Stimulated activated memory B cell treated with anti-CD40 and anti-IgM and Interleukin-4, amounts not matched to agents 10 μg/mL and 1 μg/mL and 100 μg/mL, for 72 hours (primary cell): ENCODE data around the gene UBE2F.
A peak's percentile ranks its signal among the peaks of the same experiment; 100 is the strongest.

ENCODE experiments used
- ATAC-seq: fragments of 150-1000 bp; cut with Tn5 transposase; 2 replicates; pipeline ENCODE4 v1.10.0; 2021
- H3K27ac Mint-ChIP-seq: one replicate; pipeline ENCODE4 v1.8.0; 2022; ENCODE audit warnings: mild to moderate bottlenecking, mixed read lengths
- H3K27me3 Mint-ChIP-seq: one replicate; pipeline ENCODE4 v1.8.0; 2022; ENCODE audit warnings: mixed read lengths
- H3K36me3 Mint-ChIP-seq: one replicate; pipeline ENCODE4 v1.8.0; 2022; ENCODE audit warnings: mixed read lengths
- H3K4me1 Mint-ChIP-seq: one replicate; pipeline ENCODE4 v1.8.0; 2022; ENCODE audit warnings: mixed read lengths
- H3K4me3 Mint-ChIP-seq: one replicate; pipeline ENCODE4 v1.8.0; 2022; ENCODE audit warnings: mild to moderate bottlenecking, moderate library complexity, mixed read lengths
- H3K9me3 Mint-ChIP-seq: one replicate; pipeline ENCODE4 v1.8.0; 2022; ENCODE audit warnings: mixed read lengths

Gene UBE2F

DNA sequence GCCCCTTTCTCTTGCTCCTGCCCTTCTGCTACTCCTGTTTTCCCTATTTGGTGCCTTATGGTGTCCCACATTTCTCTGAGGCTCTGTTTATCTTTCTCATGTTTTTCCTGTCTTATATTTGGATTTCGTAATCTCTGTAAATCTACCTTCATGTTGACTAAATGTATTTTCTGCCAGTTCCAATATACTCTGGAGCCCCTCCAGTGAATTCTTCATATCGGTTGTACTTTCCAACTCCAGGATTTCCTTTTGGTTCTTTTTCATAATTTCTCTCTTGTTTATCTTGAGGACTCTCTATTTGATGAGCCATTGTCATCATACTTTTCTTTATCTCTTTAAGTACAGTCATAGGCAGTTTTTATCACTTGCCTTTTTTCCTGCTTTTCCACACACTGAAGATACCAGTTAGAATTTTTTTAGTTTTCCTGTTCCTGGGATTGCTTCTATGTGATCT lies 113.1 kb downstream of the UBE2F start:
- Mint-ChIP-seq H3K27ac (no peak overlapping the region), H3K36me3 (peaks cover 90% of the 10 kb centered on the region), H3K27me3 (no peaks in the 10 kb centered on the region), H3K9me3 (no peaks in the 10 kb centered on the region), H3K4me1 (peaks cover 4% of the 10 kb centered on the region), H3K4me3 (no peak overlapping the region)
- ATAC-seq: no peak

DNA sequence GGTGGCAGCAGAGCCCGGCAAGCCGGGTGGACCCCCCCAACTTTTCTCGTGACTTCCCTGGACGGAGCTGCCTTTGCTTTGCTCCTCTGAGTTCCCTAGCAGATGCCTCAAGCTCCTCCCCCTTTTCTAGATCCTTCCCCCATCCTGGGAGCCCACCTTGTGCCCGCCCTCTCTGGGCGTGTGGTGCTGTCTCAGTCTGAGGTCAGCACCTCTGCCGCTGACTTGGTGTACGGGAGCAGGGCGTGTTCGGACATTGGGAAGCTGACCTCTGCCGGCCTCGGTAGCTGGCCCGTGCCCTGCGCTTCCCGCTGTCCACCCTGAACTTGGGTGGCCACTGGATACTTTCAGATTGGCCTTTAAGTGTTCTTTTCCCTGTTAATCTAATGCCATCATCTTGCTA lies 113.7 kb downstream of the UBE2F start:
- Mint-ChIP-seq H3K9me3 (no peaks in the 10 kb centered on the region), H3K27ac (no peak overlapping the region), H3K4me3 (no peak overlapping the region), H3K36me3 (peaks cover 90% of the 10 kb centered on the region), H3K4me1 (no peaks in the 10 kb centered on the region), H3K27me3 (no peaks in the 10 kb centered on the region)
- ATAC-seq: no peak

DNA sequence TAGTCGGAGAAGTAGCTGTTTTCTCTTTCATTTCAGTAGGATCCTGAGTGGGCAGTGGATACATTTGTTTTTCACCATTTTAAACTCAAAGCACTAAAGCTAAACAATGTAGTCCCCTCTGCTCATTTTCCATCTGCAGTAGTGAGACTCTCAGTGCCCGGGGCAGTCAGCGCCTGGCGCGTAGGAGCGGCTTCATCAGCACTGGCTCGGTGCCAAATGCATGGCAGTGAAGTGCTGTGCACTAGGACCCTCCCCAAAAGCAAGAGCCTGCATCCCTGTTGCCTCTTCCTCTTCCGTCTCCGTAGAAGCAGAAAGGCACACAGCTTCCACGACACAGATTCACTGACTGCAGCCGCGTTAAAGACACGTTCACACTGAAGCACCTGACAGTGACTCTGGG lies 114.3 kb downstream of the UBE2F start:
- H3K27me3 Mint-ChIP-seq: no peaks in the 10 kb centered on the region
- peaks cover 91% of the 10 kb centered on the region for H3K36me3 Mint-ChIP-seq
- no peaks in the 10 kb centered on the region for H3K9me3 Mint-ChIP-seq
- no peak overlapping the region for H3K4me3 Mint-ChIP-seq
- H3K27ac Mint-ChIP-seq: no peak overlapping the region
- no peak for ATAC-seq
- H3K4me1 Mint-ChIP-seq: no peaks in the 10 kb centered on the region

DNA sequence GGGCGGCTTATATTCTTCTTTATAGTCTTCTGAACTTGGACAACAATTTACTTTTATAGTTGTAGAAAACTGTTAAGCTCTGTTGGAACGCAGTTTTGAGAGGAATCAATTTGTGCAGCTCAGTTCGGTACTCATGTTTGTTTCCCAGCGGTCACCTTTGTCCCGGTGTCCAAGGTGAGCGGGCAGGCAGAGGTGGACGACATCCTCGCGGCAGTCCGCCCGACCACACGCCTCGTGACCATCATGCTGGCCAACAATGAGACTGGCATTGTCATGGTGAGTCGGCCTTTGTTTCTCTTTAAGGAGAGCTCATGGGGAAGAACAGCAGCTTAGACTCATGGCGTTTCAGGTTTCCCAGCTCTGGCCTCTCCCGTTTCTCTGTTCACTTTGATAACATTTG lies 114.7 kb downstream of the UBE2F start:
- Mint-ChIP-seq H3K27ac (no peak overlapping the region), H3K27me3 (no peaks in the 10 kb centered on the region), H3K9me3 (no peaks in the 10 kb centered on the region), H3K4me3 (no peak overlapping the region), H3K4me1 (no peaks in the 10 kb centered on the region), H3K36me3 (peaks cover 88% of the 10 kb centered on the region)
- no peak for ATAC-seq

DNA sequence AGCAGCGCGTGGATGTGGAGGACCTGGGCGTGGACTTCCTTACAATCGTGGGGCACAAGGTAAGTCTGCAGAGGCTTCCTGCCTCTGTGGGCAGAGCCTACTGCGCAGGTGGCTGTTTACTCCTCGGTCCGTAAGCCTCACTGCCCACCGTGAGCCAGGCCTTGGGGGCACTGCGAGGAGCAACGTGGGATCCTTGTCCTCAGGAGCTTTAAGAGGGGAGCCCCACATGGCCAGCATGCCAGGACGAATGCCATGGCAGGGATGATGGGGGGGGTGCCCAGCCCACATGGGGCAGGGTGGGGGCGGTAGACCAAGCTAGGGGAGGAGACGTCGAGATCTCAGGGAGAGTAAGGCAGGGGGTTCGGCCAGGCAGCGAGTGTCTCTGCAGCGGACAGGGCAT lies 115.3 kb downstream of the UBE2F start:
- no peak overlapping the region for H3K4me3 Mint-ChIP-seq
- peaks cover 82% of the 10 kb centered on the region for H3K36me3 Mint-ChIP-seq
- no peak overlapping the region for H3K27ac Mint-ChIP-seq
- peaks cover 5% of the 10 kb centered on the region for H3K4me1 Mint-ChIP-seq
- no peak for ATAC-seq
- no peaks in the 10 kb centered on the region for H3K9me3 Mint-ChIP-seq
- H3K27me3 Mint-ChIP-seq: no peaks in the 10 kb centered on the region

DNA sequence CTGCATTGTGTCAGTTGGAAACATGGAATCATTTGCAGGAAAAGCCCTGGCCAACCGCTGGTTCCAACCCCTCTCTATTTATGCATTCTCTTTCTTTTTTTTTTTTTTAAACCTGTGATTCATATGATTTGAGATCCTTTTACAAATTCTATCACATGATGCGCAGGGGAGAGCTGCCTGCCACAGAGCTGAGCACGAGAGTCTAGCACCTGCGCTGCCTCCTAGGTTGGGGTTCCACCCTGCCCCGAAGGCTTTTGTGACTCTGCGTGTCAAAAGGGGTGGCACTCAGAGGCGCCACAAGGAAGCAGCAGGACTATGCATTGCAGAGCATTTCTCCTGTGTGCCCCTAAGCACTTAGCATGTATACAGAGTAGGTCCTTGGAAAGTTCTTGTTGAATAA lies 116.0 kb downstream of the UBE2F start:
- Mint-ChIP-seq H3K27me3 (no peaks in the 10 kb centered on the region), H3K36me3 (peaks cover 75% of the 10 kb centered on the region), H3K4me1 (peaks cover 10% of the 10 kb centered on the region), H3K4me3 (no peak overlapping the region), H3K27ac (no peak overlapping the region), H3K9me3 (no peaks in the 10 kb centered on the region)
- no peak for ATAC-seq

DNA sequence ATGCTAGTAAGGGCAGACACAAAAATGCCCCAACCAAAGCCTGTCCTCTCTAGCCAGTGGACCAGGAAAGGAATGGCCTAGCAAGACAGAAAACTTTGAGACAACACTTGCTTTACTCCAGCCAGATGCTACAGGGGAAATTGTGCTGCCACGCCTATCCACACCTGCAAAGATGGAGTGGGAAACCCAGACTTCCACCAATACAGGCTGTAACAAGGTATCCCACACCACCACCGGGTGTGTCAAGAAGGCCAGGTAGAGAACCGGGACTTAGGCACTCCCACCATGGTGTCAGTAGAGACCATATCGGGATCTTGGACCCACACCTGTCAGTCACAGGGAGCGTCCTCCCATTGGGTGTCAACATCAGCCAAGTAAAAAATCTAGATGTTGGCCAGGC lies 117.1 kb downstream of the UBE2F start:
- no peak overlapping the region for H3K27ac Mint-ChIP-seq
- H3K4me1 Mint-ChIP-seq: peaks cover 10% of the 10 kb centered on the region
- peaks cover 69% of the 10 kb centered on the region for H3K36me3 Mint-ChIP-seq
- H3K4me3 Mint-ChIP-seq: no peak overlapping the region
- no peaks in the 10 kb centered on the region for H3K9me3 Mint-ChIP-seq
- no peaks in the 10 kb centered on the region for H3K27me3 Mint-ChIP-seq
- ATAC-seq: no peak

DNA sequence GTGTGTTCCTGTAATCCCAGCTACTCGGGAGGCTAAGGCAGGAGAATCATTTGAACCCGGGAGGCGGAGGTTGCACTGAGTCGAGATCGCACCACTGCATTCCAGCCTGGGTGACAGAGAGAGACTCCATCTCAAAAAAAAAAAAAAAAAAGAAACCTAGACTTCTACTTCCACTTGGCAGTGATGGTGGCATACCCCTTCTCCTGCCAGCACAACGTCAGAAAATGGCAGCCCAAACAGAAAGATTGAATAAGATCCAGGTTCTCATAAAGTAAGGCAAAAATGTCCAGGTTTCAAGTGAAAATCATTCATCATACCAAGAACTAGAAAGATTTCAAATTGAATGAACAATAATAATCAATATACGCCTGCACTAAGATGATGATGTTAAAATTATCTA lies 117.9 kb downstream of the UBE2F start:
- H3K4me3 Mint-ChIP-seq: no peak overlapping the region
- H3K4me1 Mint-ChIP-seq: peaks cover 10% of the 10 kb centered on the region
- H3K9me3 Mint-ChIP-seq: no peaks in the 10 kb centered on the region
- ATAC-seq: no peak
- no peaks in the 10 kb centered on the region for H3K27me3 Mint-ChIP-seq
- H3K27ac Mint-ChIP-seq: peak overlapping the region; percentile 31
- peaks cover 66% of the 10 kb centered on the region for H3K36me3 Mint-ChIP-seq

DNA sequence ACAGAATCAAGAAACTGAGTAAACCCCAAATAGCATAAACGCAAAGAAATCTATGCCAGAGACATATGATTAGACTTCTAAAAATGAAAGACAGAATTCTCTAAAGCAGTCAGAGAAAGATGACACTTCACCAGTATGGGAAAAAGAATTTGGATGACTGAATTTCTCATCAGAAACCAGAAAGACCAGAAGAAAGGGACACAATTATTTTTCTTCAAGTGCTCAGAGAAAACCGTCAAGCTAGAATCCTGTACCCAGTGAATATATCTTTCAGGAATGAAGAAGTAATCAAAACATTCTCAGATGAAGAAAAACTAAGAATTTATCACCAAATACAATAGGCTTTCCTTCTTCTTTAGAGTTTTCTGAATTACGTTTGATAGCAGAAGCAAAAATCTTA lies 119.1 kb downstream of the UBE2F start:
- Mint-ChIP-seq H3K4me1 (peaks cover 10% of the 10 kb centered on the region), H3K27me3 (no peaks in the 10 kb centered on the region), H3K9me3 (no peaks in the 10 kb centered on the region), H3K27ac (peak overlapping the region; percentile 31), H3K36me3 (peaks cover 59% of the 10 kb centered on the region), H3K4me3 (no peak overlapping the region)
- no peak for ATAC-seq

DNA sequence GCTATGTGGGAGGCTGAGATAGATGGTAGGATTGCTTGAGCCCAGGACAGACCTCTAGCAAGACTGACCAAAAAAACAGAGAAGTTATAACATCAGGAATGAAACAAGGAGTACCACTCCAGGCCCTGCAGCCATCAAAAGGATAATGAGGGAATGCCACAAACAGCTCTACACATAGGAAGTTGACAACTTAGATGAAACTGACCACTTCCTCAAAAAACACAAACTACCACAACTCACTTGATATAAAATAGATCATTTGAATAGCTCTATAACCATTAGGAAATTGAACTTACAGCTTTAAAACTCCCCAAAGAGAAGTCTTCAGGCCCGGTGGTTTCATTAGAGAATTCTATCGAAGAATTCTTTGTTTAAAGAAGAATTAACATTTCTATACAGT lies 120.4 kb downstream of the UBE2F start:
- H3K27ac Mint-ChIP-seq: no peak overlapping the region

DNA sequence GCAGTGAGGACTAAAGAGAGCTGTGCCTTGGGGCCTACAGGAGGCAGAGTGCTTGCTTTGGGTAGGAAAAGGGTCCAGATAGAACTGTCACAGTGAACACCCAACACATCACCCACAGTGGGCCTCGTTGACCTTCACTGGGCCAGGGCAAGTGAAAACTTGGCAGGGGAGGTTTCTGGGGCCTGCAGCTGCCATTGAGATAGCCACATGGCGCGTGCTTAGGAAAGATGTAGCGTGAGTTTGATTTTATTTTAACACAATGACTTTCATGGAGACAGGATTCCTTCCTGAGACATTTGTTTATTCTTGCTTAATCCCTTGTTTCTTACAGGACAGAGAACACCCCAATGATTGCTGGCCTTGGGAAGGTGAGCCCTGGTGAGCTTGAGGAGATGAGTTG lies 124.1 kb downstream of the UBE2F start:
- Mint-ChIP-seq H3K4me1 (peaks cover 10% of the 10 kb centered on the region), H3K9me3 (no peaks in the 10 kb centered on the region), H3K27ac (no peak overlapping the region), H3K27me3 (no peaks in the 10 kb centered on the region), H3K36me3 (peaks cover 27% of the 10 kb centered on the region), H3K4me3 (no peak overlapping the region)
- no peak for ATAC-seq

More for the DNA sequence above, 120.4 kb downstream of the UBE2F start:
- no peak for ATAC-seq
- Mint-ChIP-seq H3K9me3 (no peaks in the 10 kb centered on the region), H3K27me3 (no peaks in the 10 kb centered on the region), H3K4me3 (no peak overlapping the region), H3K4me1 (peaks cover 10% of the 10 kb centered on the region), H3K36me3 (peaks cover 48% of the 10 kb centered on the region)

DNA sequence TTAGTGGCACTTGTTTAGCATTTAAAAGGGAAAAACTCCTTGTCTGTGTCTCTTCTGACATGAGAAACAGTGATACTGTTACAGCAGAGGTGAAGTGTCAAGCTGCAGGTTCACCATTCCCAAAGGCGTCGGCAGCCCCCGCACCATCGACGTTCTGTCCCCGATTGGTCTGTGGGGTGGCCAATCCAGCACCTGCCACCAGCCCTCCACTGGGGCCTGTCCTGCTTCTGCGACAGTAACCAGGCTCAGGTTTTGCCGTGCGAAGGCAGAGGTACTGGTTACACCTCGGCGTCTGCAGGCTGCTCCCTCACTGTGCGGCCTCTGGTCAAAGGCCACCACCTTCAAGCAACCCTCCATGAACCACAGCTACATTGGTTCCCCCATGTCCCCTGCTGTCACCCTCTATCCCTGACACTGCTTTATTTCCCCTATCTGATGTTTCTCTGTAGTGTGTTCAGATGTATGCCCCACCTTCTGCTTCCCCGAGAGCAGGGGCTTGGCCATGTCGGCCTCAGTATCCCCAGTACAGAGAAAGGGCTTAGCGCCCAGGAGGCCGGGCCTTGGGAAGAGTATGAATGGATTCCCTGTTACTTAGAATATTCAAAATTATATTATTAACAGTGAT lies 124.7 kb downstream of the UBE2F start:
- Mint-ChIP-seq H3K36me3 (peaks cover 24% of the 10 kb centered on the region), H3K4me3 (no peak overlapping the region), H3K4me1 (peaks cover 10% of the 10 kb centered on the region), H3K27ac (no peak overlapping the region), H3K27me3 (no peaks in the 10 kb centered on the region), H3K9me3 (no peaks in the 10 kb centered on the region)
- ATAC-seq: no peak
